ENCODE data around the gene HSPB6.

HSPB6 gene

DNA sequence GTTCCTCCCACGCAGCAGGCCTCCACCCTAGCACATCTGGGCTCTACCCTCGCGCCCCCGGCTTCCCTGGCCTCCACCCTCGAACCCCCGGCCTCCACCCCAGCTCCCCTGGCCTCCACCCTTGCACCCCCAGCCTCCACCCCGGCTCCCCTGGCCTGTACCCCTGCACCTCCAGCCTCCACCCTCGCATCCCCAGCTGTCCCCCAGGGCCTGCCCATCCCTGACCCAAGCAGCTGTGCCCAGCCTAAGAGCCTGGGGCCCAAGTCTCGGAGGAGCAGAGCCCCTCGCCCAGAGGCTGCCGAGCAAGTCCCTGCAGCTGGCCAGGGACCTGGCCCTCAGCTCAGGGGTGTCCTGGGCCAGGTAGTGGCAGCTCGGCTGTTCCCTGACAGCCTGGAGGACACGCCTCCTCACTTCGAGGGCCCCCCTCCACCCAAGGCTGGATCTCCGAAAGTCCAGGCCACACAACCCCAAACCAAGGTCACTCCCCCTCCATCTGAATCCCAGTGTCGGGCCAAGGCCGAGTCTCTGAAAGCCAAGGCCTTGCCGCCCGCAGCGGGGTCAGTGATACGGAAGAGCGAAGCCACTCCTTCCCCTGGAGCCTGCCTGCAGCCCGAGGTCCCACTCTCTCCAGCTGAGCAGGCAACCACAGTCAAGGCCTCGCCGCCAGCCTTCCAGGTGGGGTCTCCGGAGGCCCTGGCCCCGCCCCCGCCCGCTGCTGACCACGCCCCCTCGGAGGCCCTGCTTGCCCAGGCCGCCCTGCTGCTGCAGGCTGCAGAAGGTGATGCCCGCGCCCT is 10.7 kb upstream of the HSPB6 start:
- DNase-seq (ENCODE audit: low spot score) = no peak

DNA sequence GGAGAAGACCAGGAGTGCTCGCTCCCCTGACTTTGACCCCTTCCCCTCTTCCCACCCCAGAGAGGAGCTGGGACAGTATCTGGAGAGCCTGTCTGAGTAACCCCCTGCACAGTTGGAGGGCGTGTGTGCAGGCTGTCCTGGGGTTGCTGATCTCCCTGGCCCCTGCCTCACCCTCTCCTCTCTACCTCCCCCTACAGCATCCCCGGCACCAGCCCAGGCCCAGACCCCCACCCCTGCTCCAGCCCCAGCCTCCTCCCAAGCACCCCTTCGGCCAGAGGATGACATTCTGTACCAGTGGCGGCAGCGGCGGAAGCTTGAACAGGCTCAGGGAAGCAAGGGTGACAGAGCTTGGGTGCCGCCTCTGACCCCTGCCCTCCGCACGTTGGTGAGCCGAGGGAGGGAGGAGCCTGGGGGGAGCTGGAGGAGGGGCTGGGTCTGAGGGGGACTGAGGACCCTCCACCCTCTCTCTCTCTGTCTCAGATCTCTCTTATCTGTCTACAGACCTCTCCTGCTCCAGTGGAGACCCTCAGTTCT is 9.8 kb upstream of the HSPB6 start:
- DNase-seq (ENCODE audit: low spot score) = no peak

DNA sequence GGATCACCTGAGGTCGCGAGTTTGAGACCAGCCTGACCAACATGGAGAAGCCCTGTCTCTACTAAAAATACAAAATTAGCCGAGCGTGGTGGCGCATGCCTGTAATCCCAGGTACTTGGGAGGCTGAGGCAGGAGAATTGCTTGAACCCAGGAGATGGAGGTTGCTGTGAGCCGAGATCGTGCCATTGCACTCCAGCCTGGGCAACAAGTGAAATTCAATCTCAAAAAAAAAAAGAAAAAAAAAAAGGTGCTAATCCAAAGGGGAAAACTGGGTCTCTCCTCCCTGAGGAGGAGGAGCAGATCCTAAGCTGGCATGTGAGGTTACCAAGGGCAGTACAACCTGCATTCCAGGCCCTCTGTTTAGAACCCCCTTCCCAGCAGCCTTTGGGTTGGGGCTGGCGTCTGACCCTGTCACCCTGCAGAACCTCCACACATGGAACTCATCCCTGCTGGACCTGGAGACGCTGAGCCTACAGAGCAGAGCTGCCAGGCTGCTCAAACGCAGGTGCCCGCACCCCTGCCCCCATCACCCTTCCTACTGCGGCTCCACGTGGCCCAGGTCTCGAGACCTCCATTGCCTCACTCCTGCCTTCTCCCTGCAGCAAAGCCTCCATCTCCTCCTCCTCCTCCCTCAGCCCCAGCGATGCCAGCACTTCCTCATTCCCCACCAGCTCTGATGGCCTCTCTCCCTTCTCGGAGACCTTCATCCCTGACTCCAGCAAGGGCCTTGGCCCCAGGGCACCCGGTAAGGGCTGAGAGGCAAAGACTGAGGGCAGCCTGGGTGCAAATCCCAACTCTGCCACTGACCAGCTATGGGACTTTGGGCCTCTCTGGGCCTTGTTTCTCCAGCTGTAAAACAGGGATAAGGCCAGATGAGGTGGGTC is 7.8 kb upstream of the HSPB6 start:
- no peak for DNase-seq (ENCODE audit: low spot score)

DNA sequence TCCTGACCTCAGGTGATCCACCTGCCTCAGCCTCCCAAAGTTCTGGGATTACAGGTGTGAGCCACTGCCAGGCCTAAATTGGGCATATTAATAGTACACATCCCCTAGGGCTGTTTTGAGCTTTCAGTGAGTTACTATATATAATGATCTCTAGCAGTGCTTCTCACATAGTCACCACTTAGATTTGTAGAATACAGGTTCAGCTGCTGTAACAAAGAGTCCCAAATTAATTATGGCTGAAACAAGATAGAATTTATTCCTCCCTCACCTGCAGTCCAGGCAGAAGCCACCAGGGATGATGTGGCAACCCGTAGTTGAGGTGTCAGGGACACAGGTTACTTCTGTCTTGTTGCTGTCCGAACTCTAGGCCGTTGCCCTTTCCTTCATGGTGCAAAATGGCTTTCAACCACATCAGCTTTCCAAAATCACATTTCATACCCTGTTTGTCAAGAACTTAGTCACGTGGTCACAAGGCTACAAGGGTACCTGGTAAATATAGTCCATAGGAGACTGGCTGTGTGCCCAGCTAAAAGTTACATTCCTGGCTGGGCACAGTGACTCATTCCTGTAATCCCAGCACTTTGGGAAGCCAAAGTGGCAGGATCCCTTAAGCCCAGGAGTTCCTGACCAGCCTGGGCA is 4.0 kb upstream of the HSPB6 start:
- no peak for DNase-seq (ENCODE audit: low spot score)

- no peak for DNase-seq (ENCODE audit: low spot score)
Measured at GRCh38 chr19:35759697-35760096, 2.9 kb upstream of the HSPB6 start.

GRCh38 chr19:35757749-35758608 is 1.1 kb upstream of the HSPB6 start, which contains the start of gene PROSER3:
TSS of gene PROSER3 (plus strand) at chr19:35758176. CDS start at chr19:35758216, 40 bp downstream.
- DNase-seq (ENCODE audit: low spot score) = peak; percentile 99

DNA sequence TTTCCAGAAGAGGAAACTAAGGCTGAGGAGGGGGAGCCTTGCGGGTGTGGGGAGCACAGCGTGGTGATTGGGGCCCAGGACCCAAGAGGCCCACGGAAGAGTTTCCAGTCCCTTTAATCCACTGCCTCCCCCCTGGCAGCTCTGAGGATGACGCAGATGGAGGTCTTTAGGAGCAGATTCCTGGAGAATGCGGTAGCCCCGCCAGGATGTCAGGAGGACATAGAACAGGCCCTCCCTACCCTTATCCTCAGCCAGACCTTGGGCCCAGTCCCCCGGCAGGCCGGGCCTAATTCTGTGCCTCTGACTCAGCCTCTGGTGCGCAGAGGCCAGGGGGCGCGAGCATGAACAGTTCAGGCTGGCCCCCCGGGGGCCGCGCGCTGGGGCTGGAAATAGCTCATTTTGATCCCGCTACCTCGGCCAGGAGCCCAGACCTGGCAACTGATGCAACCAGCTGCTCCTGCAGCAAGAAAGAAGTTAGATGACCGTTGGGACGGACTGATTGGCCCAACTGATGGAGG is 461 bp upstream of the HSPB6 start:
- peak; percentile 68 for DNase-seq (ENCODE audit: low spot score)

- peak; percentile 82 for DNase-seq (ENCODE audit: low spot score)
Measured at GRCh38 chr19:35755550-35756376, 1.1 kb downstream of the HSPB6 start.

DNA sequence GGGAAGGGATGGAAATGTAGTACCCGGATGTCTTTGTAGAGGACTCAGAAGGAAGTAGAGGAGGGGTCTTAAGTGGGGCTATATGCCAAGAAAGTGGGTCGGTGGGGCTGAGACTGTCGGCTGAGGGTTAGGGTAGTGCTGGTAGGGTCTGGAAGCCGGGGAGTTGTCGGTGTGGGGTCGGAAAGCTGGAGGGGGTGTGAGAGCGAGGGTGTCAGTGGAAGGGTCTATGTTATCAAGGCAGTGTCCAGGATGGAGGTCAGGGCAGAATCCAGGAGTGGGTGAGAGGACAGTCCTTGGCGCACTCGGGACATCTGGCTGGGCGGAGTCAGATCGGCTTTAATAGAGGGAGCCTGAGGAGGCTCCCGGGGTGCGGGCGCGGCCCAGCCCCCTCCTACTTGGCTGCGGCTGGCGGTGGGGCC is 1.7 kb downstream of the HSPB6 start:
- no peak for DNase-seq (ENCODE audit: low spot score)

DNA sequence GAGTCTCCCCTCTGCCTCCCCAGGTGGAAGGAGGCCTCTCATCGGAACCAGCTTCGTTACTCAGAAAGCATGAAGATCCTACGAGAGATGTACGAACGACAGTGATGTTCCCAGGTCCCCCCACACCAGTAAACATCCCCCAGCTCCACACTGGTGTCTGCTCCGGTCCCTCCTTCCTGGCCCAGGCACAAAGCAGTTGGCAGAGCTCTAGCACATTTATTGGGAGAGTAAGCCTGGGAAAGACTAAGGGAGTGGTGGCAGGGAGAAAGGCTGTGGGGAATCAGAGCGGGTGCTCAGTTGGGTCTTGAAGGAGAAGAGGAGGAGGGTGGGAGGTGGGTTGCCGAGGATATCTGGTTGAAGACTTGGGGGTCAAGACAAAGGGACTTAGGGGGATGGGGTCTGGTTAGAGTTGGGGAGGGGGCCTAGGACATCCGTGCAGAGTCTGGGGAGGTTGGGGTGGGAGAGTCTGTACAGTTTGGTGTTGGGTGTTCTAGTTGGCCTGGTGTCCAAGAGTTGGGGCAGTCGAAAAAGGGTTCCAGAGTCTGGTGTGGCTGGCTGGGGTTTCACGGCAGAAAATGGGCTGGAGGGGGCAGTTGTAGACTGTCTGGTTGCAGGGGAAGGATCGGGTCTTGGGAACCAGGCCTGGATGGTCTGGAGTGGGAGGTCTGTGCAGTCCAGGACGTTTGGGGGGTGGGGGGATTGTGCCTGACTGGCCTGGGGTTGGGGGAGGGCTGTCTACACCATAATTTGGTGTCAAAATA is 2.3 kb downstream of the HSPB6 start:
- DNase-seq (ENCODE audit: low spot score) = no peak

GRCh38 chr19:35753634-35754369 is 3.0 kb downstream of the HSPB6 start:
- no peak for DNase-seq (ENCODE audit: low spot score)

- DNase-seq (ENCODE audit: low spot score) = no peak
Measured at GRCh38 chr19:35752746-35753350, 4.0 kb downstream of the HSPB6 start.

DNA sequence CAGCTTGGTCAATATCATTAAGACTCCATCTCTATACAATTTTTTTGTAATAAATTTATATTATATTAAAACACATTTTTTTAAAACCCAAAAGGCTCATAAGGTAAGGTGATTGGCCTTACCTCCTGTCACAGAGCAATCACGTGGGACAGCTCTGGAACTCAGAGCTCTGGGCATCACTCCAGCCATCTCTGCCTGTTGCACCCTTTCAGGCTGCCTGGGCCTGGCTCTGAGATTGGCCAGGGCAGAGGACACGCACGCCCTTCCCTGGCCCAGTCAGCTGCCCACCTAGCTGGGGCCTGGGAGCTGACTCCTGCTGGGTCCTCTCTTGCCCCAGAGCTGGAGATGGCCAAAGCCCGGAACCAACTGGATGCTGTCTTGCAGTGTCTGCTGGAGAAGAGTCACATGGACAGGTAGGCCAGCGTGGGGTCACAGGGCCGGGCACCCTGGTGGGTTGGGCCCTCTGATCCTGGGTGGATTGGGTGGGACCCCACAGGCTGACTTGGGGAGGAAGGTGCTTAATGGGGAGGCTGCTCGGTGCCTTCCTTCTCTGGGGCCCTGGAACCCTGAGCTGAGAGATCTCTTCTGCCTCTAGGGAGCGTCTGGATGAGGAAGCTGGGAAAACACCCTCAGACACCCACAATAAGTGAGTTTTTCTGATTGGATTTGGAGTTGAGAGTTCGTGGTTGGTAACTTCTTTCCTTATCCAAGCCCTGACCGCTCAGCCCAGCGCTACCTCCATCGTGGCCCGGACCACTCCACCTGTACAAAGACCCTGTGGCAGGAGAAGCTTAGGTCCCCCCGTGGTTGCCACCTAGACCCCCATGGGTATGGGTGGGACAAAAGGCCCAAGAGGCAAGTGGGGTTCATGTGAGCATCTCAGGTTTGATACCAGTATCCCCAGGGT is 4.7 kb downstream of the HSPB6 start:
- no peak for DNase-seq (ENCODE audit: low spot score)

- no peak for DNase-seq (ENCODE audit: low spot score)
Measured at GRCh38 chr19:35750167-35750566, 6.7 kb downstream of the HSPB6 start.

DNA sequence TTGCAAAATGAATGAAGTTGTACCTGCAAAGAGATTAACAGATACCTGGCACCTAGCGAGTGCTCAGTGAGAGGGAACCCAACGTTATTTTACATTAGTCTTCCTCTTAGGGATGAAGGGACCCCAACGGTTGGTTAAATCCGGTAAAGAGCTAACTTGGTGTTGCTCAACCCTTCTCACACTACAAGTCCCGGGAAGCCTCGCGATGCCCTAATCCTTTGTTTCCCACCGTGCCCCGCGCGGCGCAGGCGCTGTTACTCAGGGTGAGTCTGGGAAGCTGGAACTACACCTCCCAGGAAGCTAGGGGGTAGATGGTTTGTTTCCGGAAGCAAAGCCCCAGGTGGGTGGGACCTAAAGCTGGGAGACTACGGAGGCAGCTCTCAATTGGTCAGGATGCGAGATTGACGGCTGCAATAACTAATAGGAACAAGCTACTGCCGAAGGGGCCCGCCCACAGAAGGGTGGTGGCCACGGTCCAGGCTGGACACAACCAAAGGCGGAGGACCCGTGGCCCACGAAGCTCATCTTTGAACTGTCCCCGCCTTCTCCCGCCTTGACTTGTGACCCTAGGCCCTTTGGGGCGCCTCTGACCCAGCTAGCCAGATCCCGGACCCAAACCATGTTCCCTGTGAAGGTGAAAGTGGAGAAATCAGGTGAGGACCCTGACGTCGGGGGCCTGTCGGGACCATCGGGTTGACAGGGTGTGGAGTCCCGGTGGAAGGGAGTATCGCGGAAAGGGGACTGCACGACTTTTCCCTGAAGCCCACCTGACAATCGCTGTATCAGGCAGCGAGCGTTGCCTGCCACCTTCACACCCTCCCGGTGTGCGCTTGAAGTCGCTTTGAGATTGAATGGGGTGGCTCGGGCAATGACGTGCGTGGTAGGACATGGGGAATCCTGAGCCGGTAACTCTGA is 8.5 kb downstream of the HSPB6 start, which contains the start of gene LIN37:
LIN37 (plus strand) TSS at position 471 of the 915 bp plus-strand sequence; CDS start at position 620, 149 bp downstream.
- peak; percentile 97 for DNase-seq (ENCODE audit: low spot score)

GRCh38 chr19:35746531-35746930 is 10.3 kb downstream of the HSPB6 start:
- DNase-seq (ENCODE audit: low spot score) = no peak

All from GM03348 (cell line).